ENCODE measurements around the gene TTYH3.

The TTYH3 gene

DNA sequence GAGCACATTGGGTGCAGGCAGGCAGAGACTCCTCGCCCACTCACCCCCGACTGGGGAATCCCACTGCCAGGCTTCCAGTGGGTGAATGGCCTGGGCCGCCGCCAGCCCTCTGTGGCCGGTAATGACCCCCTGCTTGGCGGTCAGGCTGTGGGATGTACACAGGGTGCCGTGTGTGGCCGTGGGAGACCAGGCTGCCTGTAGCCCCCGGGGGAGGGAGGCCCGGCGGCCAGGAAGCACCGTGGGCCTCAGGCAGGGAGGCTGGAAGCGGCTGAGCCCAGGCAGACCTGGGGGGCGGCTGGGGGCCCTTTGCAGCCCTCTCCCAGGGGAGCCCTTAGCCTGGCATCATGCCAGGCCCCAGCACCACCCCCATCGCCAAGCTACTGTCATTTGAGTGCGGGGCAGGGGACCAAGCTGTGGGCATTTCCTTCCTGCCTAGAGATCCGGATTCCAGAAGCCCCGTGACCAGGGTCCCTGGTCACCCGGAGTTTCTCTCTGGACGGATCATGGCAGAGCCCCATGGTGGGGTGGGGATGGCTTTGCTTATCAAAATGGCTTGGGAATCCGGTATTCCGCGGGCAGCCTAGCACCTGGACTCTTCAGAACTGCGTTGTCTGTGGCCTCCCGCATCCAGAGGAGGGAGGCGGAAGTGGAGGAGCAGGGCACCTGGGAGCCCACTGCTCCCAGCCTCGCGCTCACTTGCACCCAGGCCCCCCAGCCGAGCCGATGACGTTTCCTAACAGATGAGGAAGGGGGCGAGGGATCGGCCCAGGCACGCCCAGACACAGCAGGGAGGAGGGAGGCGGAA is 1.1 kb downstream of the TTYH3 start:
- Histone ChIP-seq H3K27me3 (ENCODE audit: control insufficient read depth in 3 of 3, insufficient read depth in 3 of 3, low read depth in 1 of 3, low read length in 3 of 3) (peaks cover 0 to 3% (median 0%) of the 10 kb centered on the region in 3 experiments), H3K23ac (ENCODE audit: low read depth, low read length, poor library complexity) (peak overlapping the region; percentile 89), H2BK15ac (ENCODE audit: low read length) (peak overlapping the region; percentile 64), H3K27ac (replicated peaks; ENCODE audit: low read length) (no peak overlapping the region), H2BK5ac (ENCODE audit: low read length) (peak overlapping the region; percentile 87), H3K4ac (ENCODE audit: low read length) (peak overlapping the region; percentile 93), H3K4me1 (ENCODE audit: control insufficient read depth in 2 of 2, insufficient read depth in 1 of 2, low read depth in 1 of 2, low read length in 2 of 2) (peaks cover 21 to 29% of the 10 kb centered on the region in 2 donors), H2BK12ac (ENCODE audit: low read length) (peak overlapping the region; percentile 84), H4K8ac (ENCODE audit: low read depth, low read length) (no peak overlapping the region), H3K9me3 (replicated peaks in 1 of 2; ENCODE audit: control insufficient read depth in 2 of 2, insufficient read depth in 1 of 2, low read depth in 1 of 2, low read length in 2 of 2) (no peaks in the 10 kb centered on the region), H4K91ac (ENCODE audit: low read depth, low read length, poor library complexity) (peak overlapping the region; percentile 9), H3K9ac (ENCODE audit: low read depth, low read length, poor library complexity) (peak overlapping the region; percentile 99), H3K18ac (ENCODE audit: low read length) (peak overlapping the region; percentile 97), H2AFZ (ENCODE audit: low read length) (no peak overlapping the region), H3K79me1 (ENCODE audit: low read depth, low read length) (peaks cover 37% of the 10 kb centered on the region), H3K4me3 (ENCODE audit: low read length in 2 of 2) (peak overlapping the region; percentile 97 to 98), H3K36me3 (replicated peaks in 1 of 2; ENCODE audit: control insufficient read depth in 2 of 2, insufficient read depth in 2 of 2, low read length in 2 of 2) (peaks cover 11 to 21% of the 10 kb centered on the region in 2 donors), H2AK5ac (ENCODE audit: low read depth, low read length) (peak overlapping the region; percentile 100), H3K14ac (ENCODE audit: low read length) (peak overlapping the region; percentile 99), H3K4me2 (ENCODE audit: insufficient read depth, low read length, poor library complexity, severe bottlenecking) (peak overlapping the region; percentile 96), H2BK120ac (ENCODE audit: low read depth, low read length) (peak overlapping the region; percentile 67)
- WGBS, 2 donors (ENCODE audit: extremely low coverage in 2 of 2, insufficient read length in 2 of 2, insufficient replicate concordance in 1 of 2) = no CpG with 5 or more reads among the region's 35 CpGs
- no peak for DNase-seq (ENCODE audit: low spot score)

- H3K27me3 ChIP-seq (ENCODE audit: control insufficient read depth in 3 of 3, insufficient read depth in 3 of 3, low read depth in 1 of 3, low read length in 3 of 3) = peaks cover 0 to 3% (median 0%) of the 10 kb centered on the region in 3 experiments
- H3K9me3 ChIP-seq (replicated peaks in 1 of 2; ENCODE audit: control insufficient read depth in 2 of 2, insufficient read depth in 1 of 2, low read depth in 1 of 2, low read length in 2 of 2) = no peaks in the 10 kb centered on the region
- H2AFZ ChIP-seq (ENCODE audit: low read length) = no peak overlapping the region
- H3K14ac ChIP-seq (ENCODE audit: low read length) = no peak overlapping the region
- peak overlapping the region; percentile 56 for H4K91ac ChIP-seq (ENCODE audit: low read depth, low read length, poor library complexity)
- H2BK120ac ChIP-seq (ENCODE audit: low read depth, low read length) = no peak overlapping the region
- peak overlapping the region; percentile 5 for H2BK15ac ChIP-seq (ENCODE audit: low read length)
- H3K4ac ChIP-seq (ENCODE audit: low read length) = peak overlapping the region; percentile 38
- peak overlapping the region; percentile 50 for H3K27ac ChIP-seq (replicated peaks; ENCODE audit: low read length)
- WGBS, 2 donors (ENCODE audit: extremely low coverage in 2 of 2, insufficient read length in 2 of 2, insufficient replicate concordance in 1 of 2) = no CpG with 5 or more reads among the region's 22 CpGs
- H3K4me3 ChIP-seq (ENCODE audit: low read length in 2 of 2) = peak overlapping the region; percentile 97 to 98
- no peak for DNase-seq (ENCODE audit: low spot score)
- H3K36me3 ChIP-seq (replicated peaks in 1 of 2; ENCODE audit: control insufficient read depth in 2 of 2, insufficient read depth in 2 of 2, low read length in 2 of 2) = peaks cover 11 to 21% of the 10 kb centered on the region in 2 donors
- H3K18ac ChIP-seq (ENCODE audit: low read length) = peak overlapping the region; percentile 33
- H2BK12ac ChIP-seq (ENCODE audit: low read length) = no peak overlapping the region
- H3K79me1 ChIP-seq (ENCODE audit: low read depth, low read length) = peaks cover 37% of the 10 kb centered on the region
- H2BK5ac ChIP-seq (ENCODE audit: low read length) = peak overlapping the region; percentile 87
- H3K9ac ChIP-seq (ENCODE audit: low read depth, low read length, poor library complexity) = peak overlapping the region; percentile 79
- H3K23ac ChIP-seq (ENCODE audit: low read depth, low read length, poor library complexity) = peak overlapping the region; percentile 29
- peak overlapping the region; percentile 96 for H3K4me2 ChIP-seq (ENCODE audit: insufficient read depth, low read length, poor library complexity, severe bottlenecking)
- peaks cover 21 to 29% of the 10 kb centered on the region in 2 donors for H3K4me1 ChIP-seq (ENCODE audit: control insufficient read depth in 2 of 2, insufficient read depth in 1 of 2, low read depth in 1 of 2, low read length in 2 of 2)
- peak overlapping the region; percentile 100 for H2AK5ac ChIP-seq (ENCODE audit: low read depth, low read length)
- H4K8ac ChIP-seq (ENCODE audit: low read depth, low read length) = no peak overlapping the region
These were observed 1.9 kb downstream of the TTYH3 start for GRCh38 chr7:2633538-2634266.

DNA sequence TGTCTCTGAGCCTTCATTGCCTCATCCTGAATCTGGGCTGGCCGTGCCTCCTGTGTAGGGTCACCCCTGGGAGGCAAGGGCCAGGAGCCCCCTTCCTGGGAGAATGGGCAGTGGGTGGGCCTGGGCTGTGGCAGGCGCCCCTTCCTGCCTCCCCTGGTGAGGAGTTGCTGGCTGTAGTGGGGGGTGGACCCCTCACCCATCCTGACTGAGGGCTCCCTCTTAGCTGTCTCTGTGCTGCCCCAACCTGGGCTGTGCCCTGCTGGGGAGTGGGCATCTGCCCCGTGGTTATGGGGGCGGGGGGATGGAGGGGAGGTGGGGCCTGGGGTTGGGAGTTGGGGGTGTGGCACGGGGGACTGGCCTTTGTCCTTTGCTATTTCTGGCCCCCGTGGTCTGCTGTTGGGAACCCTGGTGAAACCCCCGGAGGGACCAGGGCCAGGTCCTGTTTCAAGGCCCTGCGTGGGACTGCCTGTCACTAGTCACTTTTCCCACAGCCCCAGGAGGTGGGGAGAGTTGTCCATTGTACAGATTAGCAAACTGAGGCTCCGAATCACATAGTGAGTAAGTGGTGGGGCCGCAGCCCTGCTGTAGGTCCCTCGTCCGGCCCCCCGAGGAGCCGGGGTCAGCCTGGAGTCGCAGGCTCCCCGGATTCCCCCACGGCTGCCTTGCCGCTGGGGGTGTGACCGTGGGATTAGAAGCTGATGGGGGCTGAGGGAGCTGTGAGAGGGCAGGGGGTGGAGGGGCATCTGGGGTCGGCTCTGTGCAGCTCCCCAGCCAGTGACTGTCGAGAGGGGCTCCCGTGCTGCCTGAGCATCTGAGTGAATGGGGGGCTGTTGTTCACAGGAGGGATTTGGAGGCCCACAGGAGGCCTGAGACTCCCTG is 2.7 kb downstream of the TTYH3 start:
- Histone ChIP-seq H4K91ac (ENCODE audit: low read depth, low read length, poor library complexity) (peak overlapping the region; percentile 56), H3K36me3 (replicated peaks in 1 of 2; ENCODE audit: control insufficient read depth in 2 of 2, insufficient read depth in 2 of 2, low read length in 2 of 2) (peaks cover 13 to 27% of the 10 kb centered on the region in 2 donors), H3K4me1 (ENCODE audit: control insufficient read depth in 2 of 2, insufficient read depth in 1 of 2, low read depth in 1 of 2, low read length in 2 of 2) (peaks cover 21 to 27% of the 10 kb centered on the region in 2 donors), H4K8ac (ENCODE audit: low read depth, low read length) (no peak overlapping the region), H2BK5ac (ENCODE audit: low read length) (peak overlapping the region; percentile 87), H2AFZ (ENCODE audit: low read length) (no peak overlapping the region), H2BK12ac (ENCODE audit: low read length) (no peak overlapping the region), H3K14ac (ENCODE audit: low read length) (no peak overlapping the region), H3K27me3 (ENCODE audit: control insufficient read depth in 3 of 3, insufficient read depth in 3 of 3, low read depth in 1 of 3, low read length in 3 of 3) (peaks cover 0 to 3% (median 0%) of the 10 kb centered on the region in 3 experiments), H3K4me2 (ENCODE audit: insufficient read depth, low read length, poor library complexity, severe bottlenecking) (peak overlapping the region; percentile 96), H3K4me3 (ENCODE audit: low read length in 2 of 2) (peak overlapping the region; percentile 27 to 97), H3K18ac (ENCODE audit: low read length) (peak overlapping the region; percentile 35), H3K79me1 (ENCODE audit: low read depth, low read length) (peaks cover 41% of the 10 kb centered on the region), H3K27ac (replicated peaks; ENCODE audit: low read length) (no peak overlapping the region), H2BK15ac (ENCODE audit: low read length) (peak overlapping the region; percentile 59), H2BK120ac (ENCODE audit: low read depth, low read length) (no peak overlapping the region), H3K9ac (ENCODE audit: low read depth, low read length, poor library complexity) (peak overlapping the region; percentile 79), H3K4ac (ENCODE audit: low read length) (peak overlapping the region; percentile 38), H3K23ac (ENCODE audit: low read depth, low read length, poor library complexity) (peak overlapping the region; percentile 46), H3K9me3 (replicated peaks in 1 of 2; ENCODE audit: control insufficient read depth in 2 of 2, insufficient read depth in 1 of 2, low read depth in 1 of 2, low read length in 2 of 2) (no peaks in the 10 kb centered on the region), H2AK5ac (ENCODE audit: low read depth, low read length) (peak overlapping the region; percentile 96)
- DNase-seq (ENCODE audit: low spot score) = no peak
- no CpG with 5 or more reads among the region's 22 CpGs for WGBS, 2 donors (ENCODE audit: extremely low coverage in 2 of 2, insufficient read length in 2 of 2, insufficient replicate concordance in 1 of 2)

Measured in neuronal stem cell (in vitro differentiated cells).